T-helper 17 cell (primary cell): ENCODE results near the gene RARB. TPM values are rescaled to one million over a fixed set of nuclear protein-coding genes. Genes with fewer than 3 reads are reported as not detected.

Source experiments
- ATAC-seq: fragments of 150-1000 bp; cut with Tn5 transposase; 2 replicates; pipeline ENCODE4 v1.10.0; 2021; ENCODE audit warnings: mild to moderate bottlenecking, moderate library complexity
- DNase-seq, 3 donors: peaks; one replicate each; pipeline versions ENCODE4 v3.0.0 to v3.0.0-alpha.2; 2020 to 2021
- H3K9me3 ChIP-seq: one replicate; pipeline ENCODE4 v1.7.0; 2013; ENCODE audit warnings: low read length, mild to moderate bottlenecking; ENCODE audit not compliant: control insufficient read depth, poor library complexity, severe bottlenecking
- H3K27ac Mint-ChIP-seq: one replicate; pipeline ENCODE4 v1.8.0; 2022; ENCODE audit warnings: mild to moderate bottlenecking, moderate library complexity, mixed read lengths
- H3K27me3 Mint-ChIP-seq: one replicate; pipeline ENCODE4 v1.8.0; 2022; ENCODE audit warnings: mixed read lengths
- H3K36me3 Mint-ChIP-seq: one replicate; pipeline ENCODE4 v1.8.0; 2022; ENCODE audit warnings: low read depth, mixed read lengths
- H3K4me1 Mint-ChIP-seq: one replicate; pipeline ENCODE4 v1.8.0; 2022; ENCODE audit warnings: mild to moderate bottlenecking, mixed read lengths
- H3K4me3 Mint-ChIP-seq: one replicate; pipeline ENCODE4 v1.8.0; 2022; ENCODE audit warnings: mild to moderate bottlenecking, moderate library complexity, mixed read lengths
- total RNA-seq, 4 donors: library from RNA in 2 of 4; stranded (reverse) in 2 of 4; gene quantifications; one replicate each; pipeline ENCODE4 v1.2.3 and lab custom pipeline; 2022 to 2026

The RARB gene
- total RNA-seq, 2 donors from 2014 or later: not detected

DNA sequence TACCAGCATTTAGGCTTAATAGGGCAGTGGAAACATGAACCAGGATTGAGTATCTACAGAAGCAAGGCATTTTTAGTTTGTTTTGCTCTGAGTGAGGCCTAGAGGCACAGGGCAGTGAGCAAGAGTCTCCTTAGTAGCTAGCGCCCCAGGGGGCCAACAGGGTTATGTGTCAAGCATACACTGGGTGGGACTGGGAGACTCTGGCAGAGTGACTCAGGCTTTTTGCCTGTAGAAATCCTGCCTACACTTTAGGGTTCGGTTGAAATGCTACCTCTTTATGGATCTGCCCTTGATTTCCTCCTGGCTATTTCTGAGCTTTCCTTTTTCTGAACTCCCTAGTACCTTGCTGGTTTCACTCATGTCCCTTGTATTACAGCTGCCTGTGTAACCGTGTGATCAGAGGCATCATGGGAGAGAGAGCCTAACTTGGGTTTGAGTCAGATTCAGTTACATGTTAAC lies 164.5 kb downstream of the RARB start:
- H3K36me3 Mint-ChIP-seq: no peaks in the 10 kb centered on the region
- no peaks in the 10 kb centered on the region for H3K9me3 ChIP-seq
- no peak for ATAC-seq
- peaks cover 9% of the 10 kb centered on the region for H3K4me1 Mint-ChIP-seq
- no peak for DNase-seq
- no peak overlapping the region for H3K4me3 Mint-ChIP-seq
- H3K27ac Mint-ChIP-seq: no peak overlapping the region
- H3K27me3 Mint-ChIP-seq: no peaks in the 10 kb centered on the region

GRCh38 chr3:25593001-25593400 lies 164.9 kb downstream of the RARB start:
- peaks cover 1% of the 10 kb centered on the region for H3K36me3 Mint-ChIP-seq
- no peak for DNase-seq
- H3K27ac Mint-ChIP-seq: peak overlapping the region; percentile 72
- no peak overlapping the region for H3K4me3 Mint-ChIP-seq
- no peaks in the 10 kb centered on the region for H3K9me3 ChIP-seq
- H3K27me3 Mint-ChIP-seq: no peaks in the 10 kb centered on the region
- ATAC-seq: no peak
- peaks cover 9% of the 10 kb centered on the region for H3K4me1 Mint-ChIP-seq

GRCh38 chr3:25594007-25594502 lies 166.0 kb downstream of the RARB start:
- DNase-seq: no peak
- Mint-ChIP-seq H3K4me3 (no peak overlapping the region), H3K36me3 (peaks cover 4% of the 10 kb centered on the region), H3K27me3 (no peaks in the 10 kb centered on the region), H3K27ac (peak overlapping the region; percentile 72), H3K4me1 (peaks cover 7% of the 10 kb centered on the region)
- ATAC-seq: peak; percentile 77
- H3K9me3 ChIP-seq: no peaks in the 10 kb centered on the region

GRCh38 chr3:25597535-25598101 lies 169.6 kb downstream of the RARB start:
- peaks cover 7% of the 10 kb centered on the region for H3K4me1 Mint-ChIP-seq
- no peak overlapping the region for H3K27ac Mint-ChIP-seq
- no peak for ATAC-seq
- DNase-seq: no peak
- H3K4me3 Mint-ChIP-seq: no peak overlapping the region
- H3K27me3 Mint-ChIP-seq: no peaks in the 10 kb centered on the region
- H3K9me3 ChIP-seq: no peaks in the 10 kb centered on the region
- H3K36me3 Mint-ChIP-seq: peaks cover 9% of the 10 kb centered on the region

- no peak overlapping the region for H3K4me3 Mint-ChIP-seq
- DNase-seq: no peak
- H3K36me3 Mint-ChIP-seq: peaks cover 7% of the 10 kb centered on the region
- H3K9me3 ChIP-seq: no peaks in the 10 kb centered on the region
- ATAC-seq: no peak
- peaks cover 3% of the 10 kb centered on the region for H3K4me1 Mint-ChIP-seq
- H3K27ac Mint-ChIP-seq: peak overlapping the region; percentile 72
- H3K27me3 Mint-ChIP-seq: no peaks in the 10 kb centered on the region
These were observed 175.6 kb downstream of the RARB start for GRCh38 chr3:25603703-25604102.

DNA sequence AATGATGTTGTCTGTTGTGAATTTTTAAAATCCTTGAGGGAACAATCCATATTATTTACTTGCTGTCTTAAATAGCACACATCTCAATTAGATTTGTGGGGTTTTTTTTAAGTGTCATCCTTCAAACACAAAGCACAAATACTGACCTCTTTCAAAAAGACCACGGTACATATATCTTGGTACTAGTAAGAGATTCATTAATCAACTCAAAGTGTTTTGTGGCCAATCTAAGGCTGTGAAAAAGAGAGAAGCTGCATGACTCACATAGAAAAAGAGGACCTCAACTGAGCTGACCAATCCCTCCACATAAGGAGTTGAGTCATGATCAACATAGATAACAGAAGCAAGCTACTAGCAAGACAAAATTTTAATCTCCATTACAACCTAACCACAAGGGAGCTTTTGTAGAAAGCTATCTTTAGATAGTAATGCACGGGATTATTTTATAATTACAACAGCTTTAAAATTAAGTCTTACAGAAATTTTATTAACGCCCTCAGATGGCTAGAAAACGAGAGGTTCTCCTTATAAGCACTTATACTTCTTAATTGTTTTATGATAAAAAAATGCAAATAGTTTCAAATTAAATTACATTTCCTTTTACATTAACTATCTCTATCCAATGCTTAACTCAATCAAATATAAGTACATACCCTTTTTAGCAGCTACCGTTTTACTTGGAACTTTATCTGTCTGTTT lies 176.2 kb downstream of the RARB start:
- Mint-ChIP-seq H3K27ac (peak overlapping the region; percentile 72), H3K36me3 (peaks cover 6% of the 10 kb centered on the region), H3K4me1 (peaks cover 2% of the 10 kb centered on the region), H3K4me3 (no peak overlapping the region), H3K27me3 (no peaks in the 10 kb centered on the region)
- ATAC-seq: peak; percentile 50
- H3K9me3 ChIP-seq: no peaks in the 10 kb centered on the region
- DNase-seq: no peak

DNA sequence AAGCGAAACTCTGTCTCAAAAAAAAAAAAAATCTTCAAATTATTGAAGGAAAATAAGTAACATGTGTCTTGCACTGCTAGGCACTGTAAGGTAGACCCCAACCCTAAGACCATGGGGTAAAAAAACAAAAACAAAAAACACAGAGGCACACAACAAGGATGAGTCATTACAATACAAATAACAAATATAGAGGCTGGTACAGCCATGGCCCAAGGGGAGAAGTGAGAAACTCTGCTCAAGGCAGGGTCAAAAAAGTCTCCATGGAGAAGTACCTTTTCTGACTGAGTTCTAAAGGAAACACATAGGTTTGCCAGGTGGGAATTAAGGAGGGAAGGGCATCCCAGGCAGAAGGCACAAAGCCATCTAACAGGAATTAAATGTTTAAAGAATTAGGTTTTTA lies 182.1 kb downstream of the RARB start:
- no peak overlapping the region for H3K4me3 Mint-ChIP-seq
- H3K27me3 Mint-ChIP-seq: no peaks in the 10 kb centered on the region
- no peaks in the 10 kb centered on the region for H3K9me3 ChIP-seq
- peaks cover 3% of the 10 kb centered on the region for H3K36me3 Mint-ChIP-seq
- H3K27ac Mint-ChIP-seq: peak overlapping the region; percentile 47
- ATAC-seq (no peak), DNase-seq (no peak)
- peaks cover 8% of the 10 kb centered on the region for H3K4me1 Mint-ChIP-seq

DNA sequence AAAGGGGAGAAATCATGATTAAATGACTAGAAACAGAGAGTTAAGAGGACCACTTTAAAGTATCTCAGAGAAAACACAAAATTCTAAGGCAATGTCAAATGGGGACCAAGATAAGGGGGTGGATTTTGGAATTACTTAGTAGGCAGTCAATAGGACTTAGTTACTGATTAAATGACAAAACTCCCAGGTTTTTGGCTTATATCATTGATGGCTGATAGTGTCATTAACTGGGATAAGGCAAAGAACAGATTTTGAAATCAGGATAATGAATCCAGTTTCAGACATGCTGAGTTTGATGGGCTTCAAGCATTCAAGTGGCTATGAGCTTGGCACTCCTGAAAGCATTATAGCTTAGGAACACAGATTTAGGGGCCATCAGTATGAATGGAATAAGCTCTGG lies 182.7 kb downstream of the RARB start:
- Mint-ChIP-seq H3K4me1 (peaks cover 6% of the 10 kb centered on the region), H3K36me3 (peaks cover 3% of the 10 kb centered on the region), H3K27ac (peak overlapping the region; percentile 47), H3K4me3 (no peak overlapping the region), H3K27me3 (no peaks in the 10 kb centered on the region)
- no peak for DNase-seq
- no peaks in the 10 kb centered on the region for H3K9me3 ChIP-seq
- ATAC-seq: no peak

GRCh38 chr3:25611193-25611592 lies 183.1 kb downstream of the RARB start:
- Mint-ChIP-seq H3K4me3 (no peak overlapping the region), H3K27ac (no peak overlapping the region), H3K4me1 (peaks cover 6% of the 10 kb centered on the region), H3K36me3 (peaks cover 3% of the 10 kb centered on the region), H3K27me3 (no peaks in the 10 kb centered on the region)
- ATAC-seq (no peak), DNase-seq (no peak)
- H3K9me3 ChIP-seq: no peaks in the 10 kb centered on the region

DNA sequence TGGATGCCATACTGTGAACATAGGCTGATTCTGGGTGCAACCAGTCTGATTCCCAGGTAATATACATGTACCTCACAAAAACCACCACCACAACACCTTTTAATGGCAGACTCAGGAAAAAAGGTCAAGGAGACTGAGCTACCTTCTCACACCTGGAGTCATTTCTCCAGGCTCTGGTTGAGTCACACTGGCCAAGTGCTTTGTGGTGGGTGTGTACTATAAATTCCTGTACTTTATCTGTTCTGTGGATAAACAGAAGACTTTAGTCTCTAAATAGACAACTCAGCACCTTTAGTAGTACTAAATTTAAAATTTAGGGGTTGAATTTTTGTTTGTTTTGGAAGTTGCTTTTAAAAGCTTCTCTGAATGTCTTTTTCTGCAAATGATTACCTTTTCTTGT lies 190.0 kb downstream of the RARB start:
- Mint-ChIP-seq H3K36me3 (peaks cover 16% of the 10 kb centered on the region), H3K4me3 (no peak overlapping the region), H3K27me3 (no peaks in the 10 kb centered on the region), H3K4me1 (peaks cover 11% of the 10 kb centered on the region), H3K27ac (peak overlapping the region; percentile 72)
- DNase-seq (no peak), ATAC-seq (no peak)
- H3K9me3 ChIP-seq: no peaks in the 10 kb centered on the region

DNA sequence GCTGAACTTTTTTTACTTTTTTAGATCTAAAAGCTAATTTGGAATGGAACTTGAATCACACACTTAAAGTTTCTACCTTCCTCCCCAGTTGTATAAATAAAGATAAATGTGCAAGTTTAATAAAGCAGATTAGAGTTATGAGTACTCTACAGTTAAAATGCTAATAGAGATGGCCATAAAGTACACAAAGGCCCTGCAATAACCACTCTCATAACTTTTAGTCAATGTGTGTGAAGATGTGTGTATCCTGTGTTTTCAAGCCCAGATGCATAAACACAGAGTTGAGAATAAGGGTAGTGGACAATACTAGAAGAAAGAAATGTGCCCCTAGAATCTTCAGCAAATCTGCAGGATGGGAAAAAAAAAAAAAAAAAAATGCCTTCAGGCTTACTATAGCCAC lies 191.3 kb downstream of the RARB start:
- peak overlapping the region; percentile 72 for H3K27ac Mint-ChIP-seq
- H3K36me3 Mint-ChIP-seq: peaks cover 20% of the 10 kb centered on the region

GRCh38 chr3:25620493-25620892 lies 192.4 kb downstream of the RARB start:
- ATAC-seq (no peak), DNase-seq (no peak)
- H3K9me3 ChIP-seq: no peaks in the 10 kb centered on the region
- H3K36me3 Mint-ChIP-seq: peaks cover 20% of the 10 kb centered on the region
- H3K4me1 Mint-ChIP-seq: peaks cover 9% of the 10 kb centered on the region
- no peak overlapping the region for H3K4me3 Mint-ChIP-seq
- H3K27me3 Mint-ChIP-seq: no peaks in the 10 kb centered on the region
- peak overlapping the region; percentile 72 for H3K27ac Mint-ChIP-seq

More for the DNA sequence above, 191.3 kb downstream of the RARB start:
- ATAC-seq (no peak), DNase-seq (no peak)
- H3K9me3 ChIP-seq: no peaks in the 10 kb centered on the region
- Mint-ChIP-seq H3K27me3 (no peaks in the 10 kb centered on the region), H3K4me1 (peaks cover 9% of the 10 kb centered on the region), H3K4me3 (no peak overlapping the region)

GRCh38 chr3:25621087-25621486 lies 193.0 kb downstream of the RARB start:
- Mint-ChIP-seq H3K27ac (peak overlapping the region; percentile 59), H3K36me3 (peaks cover 23% of the 10 kb centered on the region), H3K4me3 (no peak overlapping the region), H3K4me1 (peaks cover 9% of the 10 kb centered on the region), H3K27me3 (no peaks in the 10 kb centered on the region)
- no peak for DNase-seq
- ATAC-seq: no peak
- no peaks in the 10 kb centered on the region for H3K9me3 ChIP-seq

DNA sequence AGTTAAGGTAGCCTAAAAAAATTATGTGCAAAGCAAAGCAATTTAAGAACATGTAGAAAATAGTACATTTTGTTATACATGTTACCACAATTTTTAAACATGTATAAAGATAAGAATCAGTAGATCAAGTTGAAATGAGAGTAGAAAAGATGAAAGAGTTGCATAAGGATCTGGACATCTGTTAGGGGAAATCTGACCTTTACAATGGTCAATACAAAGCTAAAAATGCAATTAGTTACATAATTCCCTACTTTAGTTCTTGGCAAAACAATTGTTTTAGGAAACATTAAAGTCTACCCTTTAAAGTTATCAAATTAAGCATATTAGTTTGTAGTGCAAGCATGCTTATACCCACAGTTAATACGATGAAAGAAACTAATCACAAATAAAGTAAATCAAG lies 203.9 kb downstream of the RARB start:
- Mint-ChIP-seq H3K27ac (peak overlapping the region; percentile 14), H3K4me1 (peaks cover 14% of the 10 kb centered on the region), H3K36me3 (peaks cover 6% of the 10 kb centered on the region)

More for the DNA sequence above, 203.9 kb downstream of the RARB start:
- H3K9me3 ChIP-seq: no peaks in the 10 kb centered on the region
- Mint-ChIP-seq H3K4me3 (no peak overlapping the region), H3K27me3 (no peaks in the 10 kb centered on the region)
- DNase-seq: no peak
- ATAC-seq: no peak
